Uterus (tissue), 2 donors: ENCODE results near the gene RPP14.

Source experiments
- POLR2A ChIP-seq, 2 donors: fragments of 450-650 bp; IDR thresholded peaks; one replicate each; pipeline ENCODE4 v1.6.1; 2016; ENCODE audit warnings: antibody characterized with exemption in 2 of 2, mild to moderate bottlenecking in 1 of 2, moderate library complexity in 1 of 2
- TF ChIP-seq, protein P1 (sequence below), 4 experiments: fragments of 200-600 bp in 2 of 4; fragments of 450-650 bp in 2 of 4; sonication (generic) in 2 of 4; IDR thresholded peaks; one replicate each; pipeline ENCODE4 v1.5.1; 2016 to 2019; ENCODE audit warnings: antibody characterized with exemption in 4 of 4, mild to moderate bottlenecking in 2 of 4, moderate library complexity in 1 of 4

DNA sequence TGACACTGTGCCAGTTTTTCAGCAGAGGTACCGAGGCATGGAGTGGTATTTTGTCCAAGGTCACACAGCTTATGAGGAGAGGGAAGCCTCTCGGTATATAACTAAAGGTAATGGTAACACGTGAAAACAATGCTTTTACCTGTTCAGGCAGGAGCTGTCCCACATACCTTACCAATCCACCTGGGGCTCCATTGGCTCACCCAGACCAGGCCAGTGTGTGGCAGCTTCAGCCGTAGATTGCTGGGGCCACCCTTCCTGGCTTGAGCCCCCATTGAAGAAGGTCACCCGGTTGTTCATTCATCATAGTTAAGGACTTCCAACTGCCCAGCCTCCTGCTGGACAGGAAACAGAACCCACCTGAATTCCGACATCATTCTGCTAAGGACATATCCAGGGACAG lies 9.2 kb upstream of the RPP14 start:
- TF ChIP-seq POLR2A (IDR thresholded peaks at IDR 0.05) = no peak
- TF ChIP-seq, protein P1, sequence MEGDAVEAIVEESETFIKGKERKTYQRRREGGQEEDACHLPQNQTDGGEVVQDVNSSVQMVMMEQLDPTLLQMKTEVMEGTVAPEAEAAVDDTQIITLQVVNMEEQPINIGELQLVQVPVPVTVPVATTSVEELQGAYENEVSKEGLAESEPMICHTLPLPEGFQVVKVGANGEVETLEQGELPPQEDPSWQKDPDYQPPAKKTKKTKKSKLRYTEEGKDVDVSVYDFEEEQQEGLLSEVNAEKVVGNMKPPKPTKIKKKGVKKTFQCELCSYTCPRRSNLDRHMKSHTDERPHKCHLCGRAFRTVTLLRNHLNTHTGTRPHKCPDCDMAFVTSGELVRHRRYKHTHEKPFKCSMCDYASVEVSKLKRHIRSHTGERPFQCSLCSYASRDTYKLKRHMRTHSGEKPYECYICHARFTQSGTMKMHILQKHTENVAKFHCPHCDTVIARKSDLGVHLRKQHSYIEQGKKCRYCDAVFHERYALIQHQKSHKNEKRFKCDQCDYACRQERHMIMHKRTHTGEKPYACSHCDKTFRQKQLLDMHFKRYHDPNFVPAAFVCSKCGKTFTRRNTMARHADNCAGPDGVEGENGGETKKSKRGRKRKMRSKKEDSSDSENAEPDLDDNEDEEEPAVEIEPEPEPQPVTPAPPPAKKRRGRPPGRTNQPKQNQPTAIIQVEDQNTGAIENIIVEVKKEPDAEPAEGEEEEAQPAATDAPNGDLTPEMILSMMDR (IDR thresholded peaks at IDR 0.05) = no peak
